HEK293T (cell line): Measurements from ENCODE around the gene DHRS9.
A peak's percentile ranks its signal among the peaks of the same experiment; 100 is the strongest.

Experiments used
- CTCF ChIA-PET: fragments of 350-600 bp; formaldehyde crosslinking; extraction: SDS; loops from one replicate; lab custom pipeline; 2021; ENCODE audit warnings: antibody characterized with exemption, inconsistent platforms; lab: Yijun Ruan, JAX
- POLR2A ChIA-PET: fragments of 350-600 bp; formaldehyde crosslinking; extraction: SDS; loops from one replicate; lab custom pipeline; 2020; ENCODE audit warnings: antibody characterized with exemption, inconsistent platforms; lab: Yijun Ruan, JAX
- DNase-seq: peaks from one replicate; pipeline ENCODE4 v3.0.0; 2012; ENCODE audit warnings: mixed read lengths; ENCODE audit errors: extremely low spot score
- ARNT ChIP-seq: fragments of 450-650 bp; IDR thresholded peaks from 2 replicates; pipeline ENCODE4 v1.6.1; 2017; ENCODE audit warnings: mild to moderate bottlenecking
- BHLHE40 ChIP-seq: fragments of 450-650 bp; IDR thresholded peaks from 2 replicates; pipeline ENCODE4 v1.6.1; 2016; ENCODE audit warnings: mild to moderate bottlenecking, moderate library complexity, borderline replicate concordance
- CTBP1 ChIP-seq: fragments of 450-650 bp; IDR thresholded peaks from 2 replicates; pipeline ENCODE4 v1.6.1; 2016; ENCODE audit warnings: borderline replicate concordance
- ELF4 ChIP-seq: fragments of 450-650 bp; IDR thresholded peaks from 2 replicates; pipeline ENCODE4 v1.6.1; 2017; ENCODE audit warnings: antibody characterized with exemption
- FOXA1 ChIP-seq: fragments of 450-650 bp; IDR thresholded peaks from 2 replicates; pipeline ENCODE4 v1.6.1; 2016; ENCODE audit warnings: mild to moderate bottlenecking
- FOXK2 ChIP-seq: fragments of 450-650 bp; IDR thresholded peaks from 2 replicates; pipeline ENCODE4 v1.6.1; 2016; ENCODE audit warnings: mild to moderate bottlenecking
- FOXM1 ChIP-seq: fragments of 450-650 bp; IDR thresholded peaks from 2 replicates; pipeline ENCODE4 v1.6.1; 2017; ENCODE audit warnings: mild to moderate bottlenecking, borderline replicate concordance
- HDGF ChIP-seq: fragments of 450-650 bp; IDR thresholded peaks from 2 replicates; pipeline ENCODE4 v1.6.1; 2017; ENCODE audit warnings: antibody characterized with exemption, borderline replicate concordance
- L3MBTL2 ChIP-seq: fragments of 450-650 bp; conservative IDR thresholded peaks from 2 replicates; pipeline ENCODE4 v1.6.1; 2016; ENCODE audit warnings: mild to moderate bottlenecking
- LEF1 ChIP-seq: fragments of 450-650 bp; IDR thresholded peaks from 2 replicates; pipeline ENCODE4 v1.6.1; 2017; ENCODE audit warnings: mild to moderate bottlenecking, borderline replicate concordance
- NFRKB ChIP-seq: fragments of 450-650 bp; IDR thresholded peaks from 2 replicates; pipeline ENCODE4 v1.6.1; 2016; ENCODE audit warnings: mild to moderate bottlenecking, moderate library complexity
- PKNOX1 ChIP-seq: fragments of 450-650 bp; IDR thresholded peaks from 2 replicates; pipeline ENCODE4 v1.6.1; 2016
- SP1 ChIP-seq: fragments of 450-650 bp; IDR thresholded peaks from 2 replicates; pipeline ENCODE4 v1.6.1; 2017
- SUZ12 ChIP-seq: fragments of 450-650 bp; IDR thresholded peaks from 2 replicates; pipeline ENCODE4 v1.6.1; 2016; ENCODE audit warnings: mild to moderate bottlenecking
- TARDBP ChIP-seq: fragments of 450-650 bp; IDR thresholded peaks from 2 replicates; pipeline ENCODE4 v1.6.1; 2016
- ZNF384 ChIP-seq: fragments of 450-650 bp; IDR thresholded peaks from 2 replicates; pipeline ENCODE4 v1.6.1; 2016

Gene DHRS9

GRCh38 chr2:169107645-169108044, 38.3 kb downstream of the DHRS9 start:
- no peak for DNase-seq
- TF ChIP-seq L3MBTL2 (no peak), ELF4 (no peak), BHLHE40 (no peak), FOXM1 (no peak), HDGF (no peak), PKNOX1 (no peak), SUZ12 (no peak), ARNT (no peak), NFRKB (no peak), SP1 (no peak), LEF1 (no peak), FOXK2 (no peak), TARDBP (no peak), ZNF384 (no peak), CTBP1 (no peak), FOXA1 (no peak)
- CTCF ChIA-PET: interaction anchor here (0.7 to 2.4 kb wide), 2 partner anchors 9 to 110 kb away, joined by 3 to 5 read pairs; no protein-coding TSS in a partner anchor
- POLR2A ChIA-PET: no interaction called here

- POLR2A ChIA-PET: no interaction called here
- CTCF ChIA-PET: interaction anchor here (0.7 to 2.4 kb wide), 4 partner anchors 9 to 168 kb away, joined by 3 to 10 read pairs (median 6); no protein-coding TSS in a partner anchor
- no peak for DNase-seq
- no peak for TF ChIP-seq ZNF384
- TF ChIP-seq FOXK2: no peak
- TF ChIP-seq L3MBTL2: no peak
- no peak for TF ChIP-seq SP1
- TF ChIP-seq NFRKB: no peak
- TF ChIP-seq SUZ12: no peak
- TF ChIP-seq ELF4: no peak
- TF ChIP-seq PKNOX1: no peak
- TF ChIP-seq ARNT: no peak
- no peak for TF ChIP-seq FOXA1
Observed at GRCh38 chr2:169108099-169108884, 38.9 kb downstream of the DHRS9 start.

DNA sequence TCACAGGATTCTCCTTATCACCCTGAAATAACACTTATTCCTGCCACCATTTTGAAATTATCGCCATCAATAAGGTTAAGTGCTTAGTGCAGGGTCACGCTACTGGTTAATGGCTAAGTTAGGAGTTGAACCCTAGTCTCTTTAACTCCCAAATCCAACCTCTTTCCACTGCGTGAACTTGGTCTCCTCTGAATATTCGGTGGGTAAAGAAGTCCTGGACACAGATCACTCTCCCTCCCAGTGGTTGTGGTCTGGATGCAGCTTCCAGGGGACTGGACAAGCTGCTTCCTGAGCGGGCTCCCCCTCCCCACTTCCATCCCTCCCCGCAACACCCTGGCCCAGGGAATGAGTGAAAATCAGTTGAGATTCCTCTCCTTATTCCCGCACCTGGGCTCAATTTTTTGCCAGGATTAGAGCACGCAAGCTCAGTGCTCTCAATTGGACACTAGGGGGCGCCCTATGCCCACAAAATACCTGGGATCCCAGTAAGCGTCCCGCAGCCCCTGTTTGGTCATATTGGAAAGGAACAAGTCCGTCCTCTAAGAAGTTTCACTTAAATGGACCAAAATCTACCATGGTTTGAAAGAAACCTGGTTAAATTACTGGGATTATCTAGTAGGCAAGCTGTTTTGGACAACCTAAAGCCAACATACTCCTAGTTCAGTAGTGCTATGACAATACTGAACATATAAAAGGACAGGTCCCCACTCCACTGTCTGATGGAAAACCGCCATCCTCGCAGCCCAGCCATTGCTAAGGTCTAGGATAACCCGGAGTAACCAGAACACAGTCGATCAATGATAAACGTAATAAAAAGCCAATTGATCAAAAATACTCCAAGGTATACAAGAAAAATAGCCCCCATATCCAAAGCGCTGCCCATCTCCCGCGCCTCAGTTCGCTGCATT, 40.4 kb downstream of the DHRS9 start:
- ChIA-PET POLR2A (no interaction called here), CTCF (interaction anchor here (0.6 to 2.4 kb wide), 10 partner anchors 11 to 288 kb away, joined by 3 to 10 read pairs (median 5); partner anchors contain the start of gene DHRS9)
- TF ChIP-seq SP1 (no peak), PKNOX1 (no peak), FOXA1 (no peak), ARNT (no peak), ZNF384 (no peak), FOXM1 (no peak)
- peak; percentile 83 for DNase-seq

GRCh38 chr2:169110419-169110818, 41.1 kb downstream of the DHRS9 start:
- ChIA-PET CTCF (interaction anchor here (1.0 to 1.9 kb wide), 6 partner anchors 22 to 287 kb away, joined by 5 to 8 read pairs (median 5); no protein-coding TSS in a partner anchor), POLR2A (interaction anchor here (0.7 kb wide), 1 partner anchor 812 kb away, joined by 3 read pairs; no protein-coding TSS in a partner anchor)
- no peak for DNase-seq
- TF ChIP-seq LEF1: no peak
- TF ChIP-seq ZNF384: no peak
- TF ChIP-seq BHLHE40: no peak
- no peak for TF ChIP-seq HDGF
- TF ChIP-seq FOXM1: no peak
- no peak for TF ChIP-seq ARNT
- no peak for TF ChIP-seq SUZ12
- no peak for TF ChIP-seq ELF4
- TF ChIP-seq FOXK2: no peak
- no peak for TF ChIP-seq NFRKB

DNA sequence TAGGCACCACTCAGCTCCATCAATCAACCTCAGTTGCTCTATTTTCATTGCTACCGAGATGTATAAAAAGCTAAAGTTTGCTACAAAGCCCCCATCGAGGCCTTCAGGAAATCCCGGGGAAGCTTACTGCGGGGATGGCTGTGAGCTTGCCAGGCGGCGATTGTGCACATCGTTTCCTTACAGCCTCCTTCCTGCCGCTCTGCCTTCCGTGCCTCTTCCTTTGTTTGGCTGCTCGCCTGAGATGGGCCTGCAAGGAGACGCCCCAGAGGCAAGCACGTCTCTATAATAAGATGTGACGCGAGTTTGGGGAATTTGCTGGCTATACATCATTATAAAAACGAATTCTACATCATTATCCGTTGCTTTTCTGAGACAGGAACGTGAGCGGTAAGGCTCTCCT, 41.6 kb downstream of the DHRS9 start:
- no peak for TF ChIP-seq BHLHE40
- TF ChIP-seq HDGF: no peak
- TF ChIP-seq L3MBTL2: no peak
- no peak for TF ChIP-seq PKNOX1
- no peak for TF ChIP-seq TARDBP
- TF ChIP-seq FOXM1: no peak
- TF ChIP-seq NFRKB: no peak
- no peak for TF ChIP-seq ZNF384
- TF ChIP-seq LEF1: no peak
- no peak for TF ChIP-seq CTBP1
- TF ChIP-seq FOXA1: no peak
- DNase-seq: no peak
- CTCF ChIA-PET: interaction anchor here (0.5 to 1.4 kb wide), 3 partner anchors 20 to 111 kb away, joined by 4 to 5 read pairs (median 5); no protein-coding TSS in a partner anchor
- POLR2A ChIA-PET: interaction anchor here (0.7 kb wide), 1 partner anchor 813 kb away, joined by 3 read pairs; no protein-coding TSS in a partner anchor
